Endodermal cell (in vitro differentiated cells): ENCODE results near the gene HOXA11. TPM values are rescaled to one million over a fixed set of nuclear protein-coding genes. Genes with fewer than 3 reads are reported as not detected.

Source experiments
- DNase-seq: peaks from one replicate; pipeline ENCODE4 v3.0.0-alpha.2; 2017
- H3K27ac ChIP-seq: 2 replicates; pipeline ENCODE4 v1.5.1; 2013; ENCODE audit warnings: mild to moderate bottlenecking, low read depth, low read length, moderate library complexity
- H3K27me3 ChIP-seq: 2 replicates; pipeline ENCODE4 v1.6.1; 2013; ENCODE audit warnings: mild to moderate bottlenecking, low read length, moderate library complexity; ENCODE audit not compliant: insufficient read depth, control insufficient read depth, poor library complexity, severe bottlenecking
- H3K36me3 ChIP-seq: 2 replicates; pipeline ENCODE4 v1.7.0; 2013; ENCODE audit warnings: mild to moderate bottlenecking, low read length, moderate library complexity; ENCODE audit not compliant: control insufficient read depth, insufficient read depth
- H3K4me1 ChIP-seq: one replicate; pipeline ENCODE4 v1.7.0; 2013; ENCODE audit warnings: low read length; ENCODE audit not compliant: control insufficient read depth, insufficient read depth
- H3K4me3 ChIP-seq: 2 replicates; pipeline ENCODE4 v1.5.1; 2013; ENCODE audit warnings: mild to moderate bottlenecking, low read length, moderate library complexity
- H3K9ac ChIP-seq: 2 replicates; pipeline ENCODE4 v1.6.1; 2013; ENCODE audit warnings: mild to moderate bottlenecking, low read length, moderate library complexity; ENCODE audit not compliant: poor library complexity, severe bottlenecking; ENCODE audit errors: extremely low read depth
- H3K9me3 ChIP-seq: 2 replicates; pipeline ENCODE4 v1.6.1; 2013; ENCODE audit warnings: mild to moderate bottlenecking, low read length, moderate library complexity; ENCODE audit not compliant: control insufficient read depth
- H3K27ac Mint-ChIP-seq: 2 replicates; pipeline ENCODE4 v1.8.0; 2020; ENCODE audit warnings: mixed read lengths
- H3K27me3 Mint-ChIP-seq: 2 replicates; pipeline ENCODE4 v1.8.0; 2021; ENCODE audit warnings: mild to moderate bottlenecking, mixed read lengths; ENCODE audit not compliant: insufficient read depth
- H3K36me3 Mint-ChIP-seq: 2 replicates; pipeline ENCODE4 v1.8.0; 2020; ENCODE audit warnings: low read depth, mixed read lengths
- H3K4me1 Mint-ChIP-seq: 2 replicates; pipeline ENCODE4 v1.8.0; 2020; ENCODE audit warnings: mixed read lengths
- H3K4me3 Mint-ChIP-seq: 2 replicates; pipeline ENCODE4 v1.8.0; 2020; ENCODE audit warnings: mild to moderate bottlenecking, moderate library complexity, mixed read lengths
- H3K9me3 Mint-ChIP-seq: 2 replicates; pipeline ENCODE4 v1.8.0; 2020; ENCODE audit warnings: mild to moderate bottlenecking, mixed read lengths
- WGBS, 2 experiments: methylation state at CpG; one replicate each; pipeline versions ENCODE4 v1.1.5 to v1.1.7; 2013; ENCODE audit warnings: missing lambda C conversion rate in 2 of 2, mixed read lengths in 1 of 2; ENCODE audit not compliant: insufficient coverage in 1 of 2, insufficient read length in 1 of 2; 5-methylcytosine and 5-hydroxymethylcytosine counted together
- total RNA-seq, 2 donors: library from RNA; stranded (reverse); fragmentation: NEBNext Ultra II Directional in 1 of 2; extraction: Animal tissue kit (Norgen Biotek cat#: 25700) in 1 of 2; gene quantifications; 2 replicates in 1 of 2; 3 replicates in 1 of 2; pipeline ENCODE4 v1.2.1, GENCODE V29; 2021
- TF ChIP-seq, protein P1 (sequence below): fragments of 200-600 bp; sonication (generic); conservative IDR thresholded peaks from 2 replicates; pipeline ENCODE4 v1.5.0; 2021; ENCODE audit warnings: antibody characterized with exemption, mild to moderate bottlenecking

The HOXA11 gene
- total RNA-seq, 2 donors from 2014 or later = not detected

DNA sequence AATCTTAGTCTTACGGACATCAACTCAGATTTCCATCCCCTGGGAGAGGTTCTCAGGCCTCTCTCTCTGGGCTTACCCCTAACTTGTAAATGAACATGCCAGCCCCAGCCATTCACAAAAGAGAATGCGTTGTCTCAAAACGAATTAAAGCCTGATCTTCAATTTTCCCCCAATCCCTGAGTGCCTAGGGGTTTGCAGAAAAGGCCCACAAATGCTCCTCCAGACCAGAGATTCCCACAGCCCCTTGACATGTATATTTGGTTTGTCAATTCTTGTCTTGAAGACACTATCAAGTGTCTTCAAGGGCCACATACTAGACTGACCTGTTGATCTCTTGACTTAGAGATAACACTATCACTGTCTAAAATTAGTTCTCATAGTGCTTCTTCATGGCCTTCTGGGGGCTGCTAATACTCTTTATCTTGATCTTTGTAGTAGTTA lies 26.8 kb upstream of the HOXA11 start:
- Histone ChIP-seq H3K27me3 (peaks cover 100% of the 10 kb centered on the region), H3K9me3 (no peaks in the 10 kb centered on the region), H3K4me3 (no peak overlapping the region), H3K36me3 (no peaks in the 10 kb centered on the region), H3K4me1 (no peaks in the 10 kb centered on the region), H3K27ac (no peak overlapping the region), H3K9ac (no peak overlapping the region)
- no peaks in the 10 kb centered on the region for H3K36me3 Mint-ChIP-seq
- peaks cover 6% of the 10 kb centered on the region for H3K4me1 Mint-ChIP-seq
- no peak overlapping the region for H3K4me3 Mint-ChIP-seq
- no peak overlapping the region for H3K27ac Mint-ChIP-seq
- H3K9me3 Mint-ChIP-seq = no peaks in the 10 kb centered on the region
- DNase-seq = no peak
- TF ChIP-seq, protein P1, sequence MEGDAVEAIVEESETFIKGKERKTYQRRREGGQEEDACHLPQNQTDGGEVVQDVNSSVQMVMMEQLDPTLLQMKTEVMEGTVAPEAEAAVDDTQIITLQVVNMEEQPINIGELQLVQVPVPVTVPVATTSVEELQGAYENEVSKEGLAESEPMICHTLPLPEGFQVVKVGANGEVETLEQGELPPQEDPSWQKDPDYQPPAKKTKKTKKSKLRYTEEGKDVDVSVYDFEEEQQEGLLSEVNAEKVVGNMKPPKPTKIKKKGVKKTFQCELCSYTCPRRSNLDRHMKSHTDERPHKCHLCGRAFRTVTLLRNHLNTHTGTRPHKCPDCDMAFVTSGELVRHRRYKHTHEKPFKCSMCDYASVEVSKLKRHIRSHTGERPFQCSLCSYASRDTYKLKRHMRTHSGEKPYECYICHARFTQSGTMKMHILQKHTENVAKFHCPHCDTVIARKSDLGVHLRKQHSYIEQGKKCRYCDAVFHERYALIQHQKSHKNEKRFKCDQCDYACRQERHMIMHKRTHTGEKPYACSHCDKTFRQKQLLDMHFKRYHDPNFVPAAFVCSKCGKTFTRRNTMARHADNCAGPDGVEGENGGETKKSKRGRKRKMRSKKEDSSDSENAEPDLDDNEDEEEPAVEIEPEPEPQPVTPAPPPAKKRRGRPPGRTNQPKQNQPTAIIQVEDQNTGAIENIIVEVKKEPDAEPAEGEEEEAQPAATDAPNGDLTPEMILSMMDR = no peak
- H3K27me3 Mint-ChIP-seq = peaks cover 100% of the 10 kb centered on the region
- WGBS, 2 experiments = 48% methylated on average over 3 of the region's 3 CpGs; no CpG with 5 or more reads in 1 of the 2 experiments

DNA sequence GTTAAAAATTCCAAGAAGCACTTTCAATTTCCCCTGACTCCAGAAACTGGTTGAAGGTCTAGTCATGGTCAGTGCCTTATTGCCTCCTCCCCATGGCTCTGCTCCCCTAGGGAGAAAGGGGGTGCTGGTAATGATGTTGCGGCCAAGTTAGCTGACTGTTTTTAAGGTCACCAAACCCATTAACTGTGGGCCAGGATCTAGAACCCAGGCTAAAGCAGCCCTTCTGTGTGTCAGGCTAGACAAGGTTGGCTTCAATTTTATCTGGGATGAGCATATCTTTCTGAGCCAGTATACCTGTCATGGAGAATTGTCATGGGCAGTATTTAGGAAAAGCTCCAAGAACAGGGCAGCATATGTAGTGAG lies 26.0 kb upstream of the HOXA11 start:
- no peak overlapping the region for H3K9ac ChIP-seq
- H3K4me1 ChIP-seq = no peaks in the 10 kb centered on the region
- H3K9me3 Mint-ChIP-seq = no peaks in the 10 kb centered on the region
- no peak overlapping the region for H3K4me3 Mint-ChIP-seq
- peaks cover 6% of the 10 kb centered on the region for H3K4me1 Mint-ChIP-seq
- H3K4me3 ChIP-seq = no peak overlapping the region
- H3K9me3 ChIP-seq = no peaks in the 10 kb centered on the region
- 77 to 80% methylated on average over 1 of the region's 1 CpG for WGBS, 2 experiments
- H3K36me3 Mint-ChIP-seq = no peaks in the 10 kb centered on the region
- TF ChIP-seq, protein P1 = no peak
- no peak for DNase-seq
- H3K27ac ChIP-seq = no peak overlapping the region
- no peak overlapping the region for H3K27ac Mint-ChIP-seq
- H3K36me3 ChIP-seq = no peaks in the 10 kb centered on the region
- peaks cover 100% of the 10 kb centered on the region for H3K27me3 Mint-ChIP-seq
- H3K27me3 ChIP-seq = peaks cover 100% of the 10 kb centered on the region

DNA sequence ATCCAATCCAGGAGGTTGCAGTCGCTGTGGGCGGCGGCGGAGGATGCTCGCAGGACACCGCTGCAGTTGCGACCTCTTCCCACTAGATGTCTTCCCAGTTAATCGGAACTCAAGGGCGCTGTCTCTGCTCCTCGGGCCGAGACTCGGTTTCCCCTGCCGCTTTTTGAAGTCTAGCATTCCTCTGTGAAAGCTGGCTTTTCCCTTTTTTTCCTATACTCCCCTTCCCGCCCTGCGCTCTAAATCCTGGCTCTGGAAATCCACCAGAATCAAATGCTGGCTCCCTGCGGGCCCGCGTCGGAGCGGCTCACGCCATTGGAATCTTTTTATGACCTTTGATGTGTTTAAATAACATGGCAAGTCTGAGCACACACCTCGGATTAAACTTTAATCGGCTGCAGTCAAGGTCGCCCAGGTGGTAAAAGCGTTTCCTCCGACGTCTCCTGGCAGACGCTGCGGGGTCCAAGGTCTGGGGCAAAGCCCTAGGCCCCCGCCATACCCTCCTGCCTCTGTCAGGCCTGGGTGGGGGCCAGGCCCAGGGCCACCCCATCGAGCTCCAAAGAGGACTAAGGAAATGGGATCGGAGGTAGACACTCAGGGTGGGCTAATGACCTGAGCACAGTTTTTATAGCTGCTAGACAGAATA lies 25.5 kb upstream of the HOXA11 start:
- Histone ChIP-seq H3K36me3 (no peaks in the 10 kb centered on the region), H3K27me3 (peaks cover 100% of the 10 kb centered on the region), H3K4me1 (no peaks in the 10 kb centered on the region), H3K27ac (no peak overlapping the region), H3K9ac (no peak overlapping the region), H3K4me3 (no peak overlapping the region), H3K9me3 (no peaks in the 10 kb centered on the region)
- H3K27me3 Mint-ChIP-seq = peaks cover 100% of the 10 kb centered on the region
- 17 to 22% methylated on average over 31 to 32 of the region's 32 CpGs for WGBS, 2 experiments
- peaks cover 7% of the 10 kb centered on the region for H3K4me1 Mint-ChIP-seq
- no peaks in the 10 kb centered on the region for H3K36me3 Mint-ChIP-seq
- TF ChIP-seq, protein P1 = peak; percentile 85
- no peak overlapping the region for H3K27ac Mint-ChIP-seq
- no peaks in the 10 kb centered on the region for H3K9me3 Mint-ChIP-seq
- DNase-seq = peak; percentile 90
- H3K4me3 Mint-ChIP-seq = no peak overlapping the region
